ENCODE results near the gene SH3BP4.

DNA sequence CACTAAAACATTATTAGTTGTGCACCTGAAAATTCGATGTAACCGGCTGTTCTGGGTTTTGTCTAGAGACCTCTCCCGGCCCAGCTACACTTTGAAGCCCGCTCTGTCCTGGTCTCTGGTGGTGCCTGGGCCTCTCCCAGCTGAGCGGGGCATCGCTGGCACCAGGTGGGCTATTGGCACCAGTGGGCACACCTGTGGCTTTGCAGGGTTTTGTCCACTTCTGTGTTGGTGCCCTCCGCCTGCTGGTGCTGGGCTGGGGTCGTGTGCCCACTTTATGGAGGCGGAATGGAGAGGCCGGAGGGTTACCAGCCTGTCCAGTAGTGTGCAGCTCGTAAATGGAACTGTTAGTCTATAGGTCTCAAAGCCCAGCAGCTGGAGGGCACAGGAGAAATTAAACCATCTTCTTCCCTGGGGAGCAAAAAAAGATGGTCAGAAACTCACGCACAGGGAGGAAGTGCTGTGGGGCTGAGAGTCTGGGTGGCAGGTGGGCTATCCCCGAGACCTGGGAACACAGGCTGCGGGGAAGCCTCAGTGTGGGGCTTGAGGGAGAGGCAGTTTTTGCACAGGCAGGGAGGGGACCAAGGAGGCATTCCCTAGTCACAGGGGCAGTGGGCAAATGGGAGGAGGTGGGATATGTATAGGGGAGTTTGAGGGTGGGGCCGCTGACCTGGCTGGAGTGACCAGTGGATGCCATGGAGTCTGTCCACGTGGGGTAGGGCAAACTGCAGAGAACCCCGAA is 30.4 kb downstream of the SH3BP4 start:
- TF ChIP-seq GATA2 (IDR thresholded peaks at IDR 0.05; ENCODE audit: low read depth, low read length), result no peak
- TF ChIP-seq GATA3 (IDR thresholded peaks at IDR 0.05; ENCODE audit: low read depth, low read length), result no peak

Data from SH-SY5Y (cell line).